Aorta (tissue), 5 donors: ENCODE results near the gene ACRV1. TPM values are rescaled to one million over a fixed set of nuclear protein-coding genes. Genes with fewer than 3 reads are reported as not detected.

Source experiments
- ATAC-seq: fragments of 200-7000 bp; cut with Tn5 transposase; one replicate; pipeline ENCODE4 v1.9.1; 2022; ENCODE audit warnings: moderate library complexity; ENCODE audit not compliant: low FRiP score
- DNase-seq, 2 donors: peaks; one replicate each; pipeline ENCODE4 v3.0.0-alpha.2; 2020
- H3K27ac ChIP-seq, 2 donors: one replicate each; pipeline ENCODE4 v1.5.1; 2013; ENCODE audit warnings: low read length in 2 of 2, mild to moderate bottlenecking in 2 of 2, moderate library complexity in 2 of 2, control low read depth in 1 of 2, inconsistent platforms in 1 of 2, low read depth in 1 of 2
- H3K27me3 ChIP-seq, 2 donors: one replicate each; pipeline ENCODE4 v1.6.1; 2013; ENCODE audit warnings: control low read depth in 1 of 2, low read length in 1 of 2, mild to moderate bottlenecking in 1 of 2, moderate library complexity in 1 of 2; ENCODE audit not compliant: insufficient read depth in 2 of 2, control insufficient read depth in 1 of 2
- H3K36me3 ChIP-seq, 2 donors: one replicate each; pipeline ENCODE4 v1.6.1; 2013; ENCODE audit warnings: control low read depth in 1 of 2, low read length in 1 of 2, mild to moderate bottlenecking in 1 of 2; ENCODE audit not compliant: insufficient read depth in 2 of 2, control insufficient read depth in 1 of 2
- H3K4me1 ChIP-seq, 2 donors: one replicate each; pipeline ENCODE4 v1.6.1; 2013; ENCODE audit warnings: low read length in 2 of 2, control low read depth in 1 of 2, mild to moderate bottlenecking in 1 of 2, moderate library complexity in 1 of 2; ENCODE audit not compliant: insufficient read depth in 2 of 2, control insufficient read depth in 1 of 2
- H3K4me3 ChIP-seq, 2 donors: one replicate each; pipeline ENCODE4 v1.5.1; 2013; ENCODE audit warnings: low read length in 2 of 2, control low read depth in 1 of 2, mild to moderate bottlenecking in 1 of 2
- H3K9me3 ChIP-seq: one replicate; pipeline ENCODE4 v1.6.1; 2013; ENCODE audit warnings: mild to moderate bottlenecking, low read length; ENCODE audit not compliant: control insufficient read depth
- WGBS, 2 donors: extraction: QIAGEN DNeasy Blood & Tissue Kit; methylation state at CpG; one replicate each; pipeline ENCODE4 v1.1.7; 2013; 5-methylcytosine and 5-hydroxymethylcytosine counted together
- intact Hi-C, 2 donors: fragments of 100-400 bp; cut with DNase I; formaldehyde crosslinking; loops; one replicate each; pipeline versions ENCODE4 v1.14.2 to v1.15.0; 2022
- polyA plus RNA-seq, 2 donors: library from polyadenylated mRNA; stranded (reverse); fragments of 200-250 nt; gene quantifications; one replicate each; pipeline ENCODE4 v1.2.3, GENCODE V29; 2013
- total RNA-seq, 2 donors: library from RNA; stranded (reverse); fragmentation: NEBNext Ultra II Directional; extraction: Animal tissue kit (Norgen Biotek cat#: 25700); gene quantifications; one replicate each; pipeline ENCODE4 v1.2.1, GENCODE V29; 2021
- donor health status: healthy with polysubstance abuse.
- donor health status: Bipolar disorder and iron deficiency.
- donor health status: DM: no; HTN: no; CAD: no.
- donor health status: DM: no; HTN: no; CAD: no.
- donor health status: DM: yes; HTN: yes; CAD: no.

Gene ACRV1
- total and polyA plus RNA-seq, 4 donors: not detected

DNA sequence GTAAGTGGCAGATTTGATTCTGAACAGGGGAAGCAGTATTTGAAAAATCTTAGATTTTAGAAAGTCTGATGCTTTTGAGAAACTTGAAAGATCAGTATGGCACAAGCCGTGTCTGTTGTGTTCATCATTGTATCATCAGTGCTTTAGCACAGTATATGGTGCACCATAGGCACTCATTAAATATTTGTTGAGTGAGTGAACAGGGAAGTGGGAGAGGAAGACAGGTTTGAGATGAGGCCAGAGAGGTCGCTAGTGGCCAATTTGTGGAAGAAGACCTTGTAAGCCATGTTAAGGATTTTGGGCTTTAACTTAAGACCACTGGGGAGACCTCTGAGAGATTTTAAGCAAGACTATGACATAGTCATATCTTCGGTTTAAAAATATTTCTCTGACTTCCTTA is 42.8 kb downstream of the ACRV1 start:
- no peaks in the 10 kb centered on the region for H3K9me3 ChIP-seq
- H3K4me1 ChIP-seq: no peaks in the 10 kb centered on the region
- H3K27ac ChIP-seq: no peak overlapping the region
- no peak for ATAC-seq
- no peaks in the 10 kb centered on the region for H3K36me3 ChIP-seq
- WGBS, 2 donors: 86 to 89% methylated on average over 3 of the region's 3 CpGs
- no peak for DNase-seq
- intact Hi-C loops: no loop called here
- H3K27me3 ChIP-seq: no peaks in the 10 kb centered on the region
- no peak overlapping the region for H3K4me3 ChIP-seq

DNA sequence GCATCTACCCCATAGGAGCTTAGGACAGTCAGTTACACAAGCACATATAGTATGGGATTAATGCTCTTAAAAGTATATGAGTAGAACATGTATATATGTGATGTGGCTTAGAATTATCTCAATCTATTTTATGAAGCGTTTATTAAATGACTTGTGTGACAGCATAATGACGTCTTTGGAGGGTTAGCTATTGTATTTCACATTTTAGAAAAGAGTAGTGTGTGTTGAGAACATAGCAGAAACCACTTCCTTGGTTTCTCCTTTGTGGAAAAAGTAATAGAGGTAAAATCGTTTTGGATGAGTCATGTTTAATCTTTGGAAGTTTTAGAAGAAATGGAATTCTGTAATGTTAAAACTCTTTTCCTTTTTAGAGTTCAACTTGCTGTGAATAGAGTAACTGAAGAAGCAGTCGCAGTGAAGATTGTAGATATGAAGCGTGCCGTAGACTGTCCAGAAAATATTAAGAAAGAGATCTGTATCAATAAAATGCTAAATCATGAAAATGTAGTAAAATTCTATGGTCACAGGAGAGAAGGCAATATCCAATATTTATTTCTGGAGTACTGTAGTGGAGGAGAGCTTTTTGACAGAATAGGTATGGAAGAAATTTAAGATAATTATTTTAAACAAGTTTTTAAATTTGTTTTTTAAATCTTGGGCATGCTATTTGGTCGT is 53.3 kb downstream of the ACRV1 start:
- intact Hi-C loops: loop anchor here (5.0 to 10.0 kb wide), 2 partner anchors 35 to 257 kb away; partner anchors contain the start of genes HYLS1 (in 2 of the 2) and STT3A (in 1 of the 2)
- no peak overlapping the region for H3K4me3 ChIP-seq
- ATAC-seq (no peak), DNase-seq (no peak)
- peaks cover 0 to 4% of the 10 kb centered on the region in 2 donors for H3K4me1 ChIP-seq
- H3K9me3 ChIP-seq: no peaks in the 10 kb centered on the region
- H3K27ac ChIP-seq: no peak overlapping the region
- WGBS, 2 donors: 61 to 63% methylated on average over 7 of the region's 7 CpGs
- no peaks in the 10 kb centered on the region for H3K27me3 ChIP-seq
- no peaks in the 10 kb centered on the region for H3K36me3 ChIP-seq

DNA sequence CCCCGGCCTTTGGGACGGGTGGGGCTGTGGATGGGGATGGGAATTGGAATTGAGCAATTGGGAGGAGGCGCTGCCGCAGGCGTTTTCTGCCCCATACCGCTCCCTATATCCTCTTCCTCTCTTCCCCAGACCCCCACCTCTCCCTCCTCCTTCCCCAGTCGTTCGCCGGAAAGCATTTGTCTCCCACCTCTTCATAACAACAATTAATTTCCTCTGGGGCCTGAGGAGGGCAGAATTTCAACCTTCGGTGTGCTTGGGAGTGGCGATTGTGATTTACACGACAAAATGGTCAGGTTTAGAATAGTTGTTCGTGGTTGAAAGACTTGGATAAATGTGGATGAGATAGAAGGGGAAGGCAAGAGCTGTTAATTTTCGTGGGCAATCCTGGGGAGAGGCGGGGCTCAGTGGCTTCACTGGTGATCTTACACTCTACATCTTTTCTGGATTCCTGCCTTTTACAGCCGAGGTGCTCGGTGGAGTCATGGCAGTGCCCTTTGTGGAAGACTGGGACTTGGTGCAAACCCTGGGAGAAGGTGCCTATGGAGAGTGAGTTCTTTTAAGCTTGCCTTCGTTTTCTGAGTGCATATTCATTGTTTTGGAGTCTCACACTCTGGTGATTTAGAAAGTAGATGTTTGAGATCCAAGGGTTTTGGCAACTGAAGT is 54.2 kb downstream of the ACRV1 start:
- WGBS, 2 donors: 0 to 1% methylated on average over 12 to 18 of the region's 18 CpGs
- H3K4me3 ChIP-seq: peak overlapping the region; percentile 21 to 45
- H3K9me3 ChIP-seq: no peaks in the 10 kb centered on the region
- peaks cover 5 to 6% of the 10 kb centered on the region in 2 donors for H3K4me1 ChIP-seq
- ATAC-seq (no peak), DNase-seq (no peak)
- no peaks in the 10 kb centered on the region for H3K27me3 ChIP-seq
- peak overlapping the region in 1 of 2 donors; percentile 18 for H3K27ac ChIP-seq
- intact Hi-C loops: loop anchor here (5.0 to 10.0 kb wide), 2 partner anchors 34 to 258 kb away; partner anchors contain the start of genes HYLS1 (in 2 of the 2) and STT3A (in 1 of the 2)
- no peaks in the 10 kb centered on the region for H3K36me3 ChIP-seq

DNA sequence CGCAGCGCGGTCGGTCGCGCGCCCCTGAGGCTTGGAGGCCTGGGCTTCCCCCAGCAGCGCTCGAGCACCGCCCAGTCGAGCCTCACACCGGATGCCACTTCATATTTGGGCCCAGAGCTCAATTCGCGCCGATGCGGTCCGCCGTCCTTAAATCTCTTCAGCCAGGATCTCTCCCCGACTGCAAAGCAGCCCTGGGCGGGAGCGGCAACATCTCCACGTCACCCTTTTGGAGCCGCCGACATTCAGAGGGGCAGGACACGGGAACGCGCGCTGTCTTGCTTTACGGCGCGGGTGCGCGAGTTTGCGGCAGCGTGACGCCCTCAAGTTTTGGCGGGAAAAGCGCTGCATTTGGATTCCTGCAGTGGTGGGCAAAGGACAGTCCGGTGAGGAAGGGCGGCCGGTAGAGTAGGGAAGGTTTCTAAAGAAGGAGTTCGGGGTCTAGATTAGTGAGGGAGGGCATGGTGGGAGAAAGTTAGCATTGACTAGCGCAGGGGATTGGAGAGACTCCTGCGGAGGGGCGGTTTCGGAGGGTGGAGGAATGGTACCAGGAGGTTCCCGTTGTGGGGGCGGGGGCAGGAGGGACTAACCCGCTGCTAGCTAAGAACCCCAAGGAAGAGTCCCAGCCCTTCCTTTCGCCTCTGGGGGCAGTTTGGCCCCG is 54.9 kb downstream of the ACRV1 start:
- intact Hi-C loops: loop anchor here (5.0 to 10.0 kb wide), 2 partner anchors 33 to 259 kb away; partner anchors contain the start of genes HYLS1 (in 2 of the 2) and STT3A (in 1 of the 2)
- WGBS, 2 donors: 0% methylated on average over 50 to 51 of the region's 51 CpGs

DNA sequence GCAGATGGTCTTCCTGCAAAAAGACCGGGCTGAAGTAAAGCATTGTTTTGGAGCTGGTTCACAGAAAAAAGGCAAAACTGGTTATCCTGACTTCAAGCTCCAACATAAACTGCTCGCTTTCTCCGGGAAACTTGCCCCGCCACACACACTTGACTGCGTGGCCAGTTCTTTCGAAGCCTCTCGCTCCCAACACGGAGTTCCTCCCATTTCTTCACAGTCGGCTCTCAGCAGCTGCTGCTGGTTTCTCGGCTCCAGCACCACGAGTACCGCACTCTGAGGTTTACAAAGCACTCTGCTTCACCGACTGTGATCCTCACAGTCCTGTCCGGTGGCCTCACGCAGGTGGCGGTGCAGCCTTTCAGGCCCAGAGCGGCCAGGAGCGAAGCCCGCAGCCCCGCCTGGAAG is 55.4 kb downstream of the ACRV1 start:
- no peaks in the 10 kb centered on the region for H3K27me3 ChIP-seq
- peak overlapping the region; percentile 20 to 57 for H3K27ac ChIP-seq
- ATAC-seq (peak; percentile 67), DNase-seq (no peak)
- H3K36me3 ChIP-seq: peaks cover 0 to 3% of the 10 kb centered on the region in 2 donors
- intact Hi-C loops: loop anchor here (5.0 to 10.0 kb wide), 2 partner anchors 33 to 260 kb away; partner anchors contain the start of genes HYLS1 (in 2 of the 2) and STT3A (in 1 of the 2)
- H3K9me3 ChIP-seq: no peaks in the 10 kb centered on the region
- peaks cover 5 to 6% of the 10 kb centered on the region in 2 donors for H3K4me1 ChIP-seq
- peak overlapping the region; percentile 45 to 62 for H3K4me3 ChIP-seq
- WGBS, 2 donors: 0% methylated on average over 20 of the region's 20 CpGs

More for the DNA sequence above, 54.9 kb downstream of the ACRV1 start:
- ATAC-seq: peak; percentile 96
- Histone ChIP-seq H3K4me3 (peak overlapping the region; percentile 45 to 62), H3K27me3 (no peaks in the 10 kb centered on the region), H3K4me1 (peaks cover 5 to 6% of the 10 kb centered on the region in 2 donors), H3K27ac (peak overlapping the region; percentile 20 to 57), H3K36me3 (peaks cover 0 to 3% of the 10 kb centered on the region in 2 donors), H3K9me3 (no peaks in the 10 kb centered on the region)
- DNase-seq: peak; percentile 93 to 95

DNA sequence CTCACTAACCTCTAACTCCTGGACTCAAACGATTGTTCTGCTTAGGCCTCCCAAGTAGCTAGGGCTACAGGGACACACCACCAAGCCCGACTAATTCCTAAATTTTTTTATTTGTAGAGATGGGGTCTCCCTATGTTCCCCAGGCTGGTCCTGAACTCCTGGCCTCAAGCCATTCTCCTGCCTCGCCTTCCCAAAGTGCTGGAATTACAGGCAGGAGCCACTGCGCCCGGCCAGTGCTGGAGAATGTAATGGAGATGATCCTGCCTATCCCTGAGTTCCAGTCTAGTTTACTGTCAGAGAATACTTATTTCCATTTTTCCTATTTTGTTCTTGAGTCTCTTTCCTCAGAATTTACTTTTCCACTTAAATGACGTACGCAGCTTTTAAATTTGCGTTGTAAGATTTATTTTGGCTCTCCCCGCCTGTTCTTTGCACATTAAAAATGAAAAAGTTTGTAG is 55.9 kb downstream of the ACRV1 start, which contains the start of gene CHEK1:
TSS of gene CHEK1 (plus strand) at position 408 of the 458 bp plus-strand sequence. CDS start 1,606 bp downstream, outside the sequence.
- Histone ChIP-seq H3K36me3 (peaks cover 1 to 3% of the 10 kb centered on the region in 2 donors), H3K27me3 (no peaks in the 10 kb centered on the region), H3K9me3 (no peaks in the 10 kb centered on the region), H3K4me3 (peak within 1 kb of the TSS; percentile 45 to 62), H3K27ac (peak within 1 kb of the TSS; percentile 59 to 60), H3K4me1 (peaks cover 5 to 6% of the 10 kb centered on the region in 2 donors)
- intact Hi-C loops: loop anchor here (5.0 to 10.0 kb wide), 2 partner anchors 32 to 260 kb away; partner anchors contain the start of genes HYLS1 (in 2 of the 2) and STT3A (in 1 of the 2)
- 36 to 40% methylated on average over 9 of the region's 9 CpGs for WGBS, 2 donors
- DNase-seq: no peak
- ATAC-seq: no peak

DNA sequence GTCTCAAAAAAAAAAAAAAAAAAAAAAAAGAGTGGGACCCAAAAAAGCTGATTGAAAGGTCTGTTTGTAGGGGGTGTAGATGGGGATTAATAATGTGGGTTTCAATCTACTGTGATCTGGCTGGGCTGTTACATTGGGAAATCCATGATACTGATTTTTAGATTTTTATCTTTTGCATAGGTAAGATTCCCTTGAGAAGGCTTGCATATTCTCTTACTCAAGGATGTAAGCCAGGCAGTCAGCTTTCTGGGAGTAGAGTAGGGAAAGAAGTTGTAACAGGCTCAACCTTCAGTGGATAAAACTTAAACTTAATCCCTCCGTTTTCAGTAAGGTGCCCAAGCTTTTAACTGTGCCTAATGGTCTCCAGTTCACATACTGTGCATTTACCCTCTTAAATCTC is 57.6 kb downstream of the ACRV1 start:
- ATAC-seq (no peak), DNase-seq (no peak)
- intact Hi-C loops: loop anchor here (10.0 kb wide), 1 partner anchor 262 kb away; the partner anchor contains the start of gene HYLS1 (in 2 of the 2)
- Histone ChIP-seq H3K4me1 (peaks cover 5 to 6% of the 10 kb centered on the region in 2 donors), H3K4me3 (no peak overlapping the region), H3K27me3 (no peaks in the 10 kb centered on the region), H3K27ac (no peak overlapping the region), H3K9me3 (no peaks in the 10 kb centered on the region), H3K36me3 (peaks cover 3 to 7% of the 10 kb centered on the region in 2 donors)
- 81 to 86% methylated on average over 1 of the region's 1 CpG for WGBS, 2 donors

DNA sequence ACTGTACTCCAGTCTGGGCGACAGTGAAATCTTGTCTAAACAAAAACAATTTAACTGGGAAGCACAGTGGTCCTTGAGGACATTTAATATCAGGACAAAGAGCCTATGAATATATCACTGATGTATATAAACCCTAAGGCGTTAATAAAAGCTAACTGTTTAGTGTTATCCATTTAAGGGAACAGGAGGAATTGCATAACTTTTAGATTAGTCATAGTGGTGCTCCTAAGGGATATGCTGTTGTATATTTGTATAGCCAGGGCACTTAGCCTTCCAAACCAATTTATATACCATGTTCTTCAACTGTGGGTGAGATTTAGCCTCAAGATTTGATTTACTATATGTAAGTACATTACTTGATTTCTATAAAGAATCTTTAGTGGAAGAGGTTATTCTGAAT is 58.7 kb downstream of the ACRV1 start:
- WGBS, 2 donors: 21 to 24% methylated on average over 2 of the region's 2 CpGs
- intact Hi-C loops: loop anchor here (10.0 kb wide), 1 partner anchor 263 kb away; the partner anchor contains the start of gene HYLS1 (in 2 of the 2)
- ATAC-seq (no peak), DNase-seq (no peak)
- H3K4me1 ChIP-seq: peaks cover 5 to 6% of the 10 kb centered on the region in 2 donors
- H3K27ac ChIP-seq: peak overlapping the region; percentile 60 to 78
- H3K9me3 ChIP-seq: no peaks in the 10 kb centered on the region
- H3K4me3 ChIP-seq: no peak overlapping the region
- H3K36me3 ChIP-seq: peaks cover 3 to 7% of the 10 kb centered on the region in 2 donors
- H3K27me3 ChIP-seq: no peaks in the 10 kb centered on the region
